ENCODE results near the gene COBL. TPM values are rescaled to one million over a fixed set of nuclear protein-coding genes. Genes with fewer than 3 reads are reported as not detected.

Gene COBL
- total and polyA plus RNA-seq, 2 donors (not counting 3 experiments of a cell fraction or from before 2014, with no cell fraction given): 0.11 TPM; not detected in 1

- Histone ChIP-seq H3K9me1 (replicated peaks; ENCODE audit: control insufficient read depth, extremely low read depth, insufficient read depth, low read length) (no peaks in the 10 kb centered on the region), H3K4me1 (ENCODE audit: control insufficient read depth, extremely low read depth, insufficient read depth, low read length) (peaks cover 20% of the 10 kb centered on the region), H3K36me3 (ENCODE audit: control insufficient read depth in 2 of 2, extremely low read depth in 1 of 2, insufficient read depth in 2 of 2, low read length in 2 of 2) (no peaks in the 10 kb centered on the region), H3K4me2 (ENCODE audit: insufficient read depth, low read length) (peak overlapping the region; percentile 39), H3K27me3 (ENCODE audit: control insufficient read depth in 2 of 2, insufficient read depth in 2 of 2, low read length in 2 of 2) (no peaks in the 10 kb centered on the region), H3K9me3 (replicated peaks; ENCODE audit: control insufficient read depth, insufficient read depth, low read length) (no peaks in the 10 kb centered on the region), H4K20me1 (replicated peaks; ENCODE audit: control insufficient read depth, extremely low read depth, insufficient read depth, low read length) (no peaks in the 10 kb centered on the region), H2AFZ (ENCODE audit: low read depth, low read length) (no peak overlapping the region), H3K27ac (ENCODE audit: insufficient read depth, low read depth, low read length) (peak overlapping the region; percentile 72), H3K4me3 (replicated peaks in 1 of 3; ENCODE audit: insufficient read depth in 1 of 3, low read depth in 1 of 3, low read length in 3 of 3) (no peak overlapping the region), H3K79me2 (ENCODE audit: control insufficient read depth, insufficient read depth, low read length) (no peaks in the 10 kb centered on the region), H3K9ac (replicated peaks; ENCODE audit: extremely low read depth, insufficient read depth, low read length) (peak overlapping the region; percentile 63)
- ChIA-PET POLR2A (no interaction called here), CTCF (interaction anchor here (1.1 kb wide), 1 partner anchor 12 kb away, joined by 4 read pairs; no protein-coding TSS in a partner anchor)
- no TSS peak for BruUV-seq (replicated peaks)
- FAIRE-seq (no peak), DNase-seq (ENCODE audit: low read depth, low spot score) (peak; percentile 93)
- TF ChIP-seq FOS (IDR thresholded peaks at IDR 0.05; ENCODE audit: borderline replicate concordance, insufficient read depth, low read length): no peak
- no peak for TF ChIP-seq MYC (IDR thresholded peaks at IDR 0.05; ENCODE audit: low read depth, low read length)
- no peak for TF ChIP-seq GATA2 (IDR thresholded peaks at IDR 0.05; ENCODE audit: insufficient read depth, insufficient read length, low read depth, low read length)
- TF ChIP-seq MAX (IDR thresholded peaks at IDR 0.05; ENCODE audit: insufficient read depth, insufficient read length): no peak
- TF ChIP-seq POLR2AphosphoS5 (IDR thresholded peaks at IDR 0.05; ENCODE audit: insufficient read depth, low read depth, low read length): no peak
- TF ChIP-seq EZH2 (IDR thresholded peaks at IDR 0.05; ENCODE audit: borderline replicate concordance, low read depth, low read length, severe bottlenecking): no peak
- TF ChIP-seq JUN (IDR thresholded peaks at IDR 0.05; ENCODE audit: borderline replicate concordance, insufficient read depth, insufficient read length, low read depth): peak; percentile 71
- TF ChIP-seq CTCF (IDR thresholded peaks at IDR 0.05; ENCODE audit: extremely low read depth in 1 of 2, insufficient read depth in 1 of 2, low read depth in 1 of 2, low read length in 2 of 2): no peak
- TF ChIP-seq POLR2A (IDR thresholded peaks at IDR 0.05; ENCODE audit: low read depth, low read length): no peak
- dilution Hi-C loops (cut with MboI; ENCODE audit: extremely low pct_ligation_motif_present, low sequenced_read_pairs) (no loop called here), intact Hi-C loops (cut with micrococcal nuclease) (loop anchor here (1.0 kb wide), 3 partner anchors 12 to 308 kb away; no protein-coding TSS in a partner anchor)
Measured at GRCh38 chr7:51134013-51134441, 182.6 kb downstream of the COBL start.
